K562 (cell line): ENCODE data around the gene GDAP1L1. TPM values are rescaled to one million over a fixed set of nuclear protein-coding genes. Genes with fewer than 3 reads are reported as not detected.
"Not testable (repeated sequence)": the region's sequence is repeated elsewhere in the genome, so short reads cannot be mapped to it uniquely, and the experiment has no call there.

ENCODE experiments used
- ATAC-seq: fragments of 200-7000 bp; cut with Tn5 transposase; 3 replicates; pipeline ENCODE4 v1.9.1; 2020; ENCODE audit warnings: moderate library complexity
- BruUV-seq: library from RNA; stranded (reverse); fragments of 400-500 nt; replicated peaks from 2 replicates; lab custom pipeline; 2021; lab: Mats Ljungman, UMichigan
- CTCF ChIA-PET: fragments of 300-600 bp; formaldehyde crosslinking; extraction: SDS; loops from one replicate; lab custom pipeline; 2021; ENCODE audit warnings: low intra/inter-chr PET ratio; lab: Yijun Ruan, JAX
- POLR2A ChIA-PET: fragments of 300-600, 350-650 bp; sonication (Branson Sonifier 250); formaldehyde crosslinking; extraction: SDS; loops from one replicate; lab custom pipeline; 2021; ENCODE audit warnings: antibody characterized with exemption, inconsistent platforms; lab: Yijun Ruan, JAX
- DNase-seq, 4 experiments: peaks; one replicate each; pipeline versions ENCODE4 v3.0.0 to v3.0.0-alpha.2; 2011 to 2018; ENCODE audit warnings: low spot score in 3 of 4, mixed read lengths in 3 of 4; ENCODE audit errors: extremely low read depth in 1 of 4
- FAIRE-seq: peaks from 2 replicates; lab custom pipeline; 2011; peaks lifted over from hg19 to GRCh38; lab: Jason Lieb, UNC
- H2AFZ ChIP-seq: 2 replicates; pipeline ENCODE4 v1.6.0; 2011; ENCODE audit warnings: low read depth, low read length, control low read depth, inconsistent platforms
- H3K27ac ChIP-seq: fragments of 200-600 bp; 3 replicates; pipeline ENCODE4 v1.8.0; 2011; ENCODE audit warnings: low read depth, mild to moderate bottlenecking, control low read depth, inconsistent platforms, low read length, moderate library complexity, mixed read lengths; ENCODE audit errors: extremely low read depth
- H3K27me3 ChIP-seq, 2 experiments: fragments of 300-600 bp in 1 of 2; 2 replicates in 1 of 2; 3 replicates in 1 of 2; pipeline versions ENCODE4 v1.6.0 to v1.8.0; 2011; ENCODE audit warnings: inconsistent platforms in 2 of 2, low read length in 2 of 2, mild to moderate bottlenecking in 1 of 2, mixed read lengths in 1 of 2, moderate library complexity in 1 of 2; ENCODE audit not compliant: control insufficient read depth in 2 of 2, insufficient read depth in 2 of 2
- H3K36me3 ChIP-seq: fragments of 300-600 bp; 3 replicates; pipeline ENCODE4 v1.8.0; 2011; ENCODE audit warnings: mild to moderate bottlenecking, low read length, inconsistent platforms; ENCODE audit not compliant: control insufficient read depth, insufficient read depth
- H3K4me1 ChIP-seq, 2 experiments: fragments of 200-600 bp in 1 of 2; replicated peaks in 1 of 2; 2 replicates in 1 of 2; 3 replicates in 1 of 2; pipeline versions ENCODE4 v1.5.1 to v1.8.0; 2011; ENCODE audit warnings: inconsistent platforms in 2 of 2, low read length in 2 of 2, mild to moderate bottlenecking in 1 of 2, mixed read lengths in 1 of 2, moderate library complexity in 1 of 2; ENCODE audit not compliant: control insufficient read depth in 2 of 2, insufficient read depth in 2 of 2
- H3K4me2 ChIP-seq: 2 replicates; pipeline ENCODE4 v1.6.1; 2011; ENCODE audit warnings: low read length, control low read depth, inconsistent platforms, mixed read lengths; ENCODE audit not compliant: insufficient read depth
- H3K4me3 ChIP-seq: fragments of 200-600 bp; sonication (generic), shearing (Covaris generic); 2 replicates; pipeline ENCODE4 v1.5.1; 2016; ENCODE audit warnings: control low read depth, inconsistent platforms
- H3K79me2 ChIP-seq: fragments of 200-600 bp; 3 replicates; pipeline ENCODE4 v1.8.0; 2011; ENCODE audit warnings: low read length, inconsistent platforms; ENCODE audit not compliant: control insufficient read depth, insufficient read depth
- H3K9ac ChIP-seq, 2 experiments: 2 replicates each; pipeline versions ENCODE4 v1.6.0 to v1.6.1; 2011; ENCODE audit warnings: low read depth in 2 of 2, low read length in 2 of 2, control low read depth in 1 of 2, inconsistent platforms in 1 of 2, mild to moderate bottlenecking in 1 of 2, mixed read lengths in 1 of 2; ENCODE audit not compliant: insufficient read depth in 1 of 2
- H3K9me1 ChIP-seq: one replicate; pipeline ENCODE4 v1.6.0; 2011; ENCODE audit warnings: inconsistent platforms, mild to moderate bottlenecking, low read length, moderate library complexity; ENCODE audit not compliant: control insufficient read depth, insufficient read depth
- H3K9me3 ChIP-seq: replicated peaks from 2 replicates; pipeline ENCODE4 v1.5.1; 2011; ENCODE audit warnings: low read depth, low read length, inconsistent platforms; ENCODE audit not compliant: control insufficient read depth, insufficient read depth
- H4K20me1 ChIP-seq: replicated peaks from 2 replicates; pipeline ENCODE4 v1.6.1; 2011; ENCODE audit warnings: low read length, inconsistent platforms, mixed read lengths; ENCODE audit not compliant: control insufficient read depth, insufficient read depth
- HNRNPL ChIP-seq: fragments of 200-400 bp; formaldehyde crosslinking; IDR thresholded peaks from 2 replicates; pipeline ENCODE4 v1.6.1; 2017; ENCODE audit warnings: low read depth, mild to moderate bottlenecking, low read length
- WGBS: fragments of 100-300 bp; shearing (Covaris generic); methylation state at CpG from one replicate; pipeline ENCODE4 v1.1.6; 2016; ENCODE audit warnings: low coverage, mixed read lengths; ENCODE audit not compliant: insufficient coverage; ENCODE audit errors: missing lambda C conversion rate; 5-methylcytosine and 5-hydroxymethylcytosine counted together
- in situ Hi-C: fragments of 300-500 bp; cut with MboI; formaldehyde crosslinking; loops from 4 replicates; pipeline ENCODE4 v1.15.0; 2018; ENCODE audit warnings: inconsistent platforms, mixed read lengths
- intact Hi-C: fragments of 100-400 bp; cut with micrococcal nuclease; formaldehyde crosslinking; loops from 2 replicates; pipeline ENCODE4 v1.14.2; 2022
- polyA plus RNA-seq, 8 experiments: library from polyadenylated mRNA; depleted of rRNA in 4 of 8; stranded (reverse) in 5 of 8; unstranded in 3 of 8; fragments of >200 nt; fragmentation: Nextera tagmentation in 2 of 8; fragmentation: Illumina TruSeq in 1 of 8; extraction: Ambion mirVana in 2 of 8; extraction: Trizol in 1 of 8; gene quantifications; 2 replicates each; pipeline versions ENCODE4 v1.2.1 to v1.2.3, GENCODE V29; 2011 to 2014; ENCODE audit warnings: inconsistent platforms in 1 of 8, missing spikeins in 1 of 8
- total RNA-seq, 7 experiments: library from RNA; depleted of rRNA in 6 of 7; stranded (reverse); fragments of >200 nt in 6 of 7; fragmentation: Illumina TruSeq in 2 of 7; extraction: Trizol in 2 of 7; gene quantifications; 2 replicates each; pipeline versions ENCODE4 v1.2.1 to v1.2.3, GENCODE V29; 2011 to 2021; ENCODE audit warnings: low replicate concordance in 1 of 7
- TF ChIP-seq, protein P1 (sequence below), 3 experiments: IDR thresholded peaks in 2 of 3; conservative IDR thresholded peaks in 1 of 3; 2 replicates each; pipeline ENCODE4 v1.5.1; 2011 to 2012; ENCODE audit warnings: low read length in 3 of 3, mild to moderate bottlenecking in 3 of 3, control low read depth in 2 of 3, improper control_type of control experiment in 1 of 3, inconsistent platforms in 1 of 3, low read depth in 1 of 3, mixed read lengths in 1 of 3, moderate library complexity in 1 of 3; ENCODE audit not compliant: insufficient read depth in 2 of 3

Gene GDAP1L1
- total and polyA plus RNA-seq, 9 of the 15 experiments (the other 6 are each of a cell fraction or from before 2014, with no cell fraction given) = 0.06 to 0.40 (median 0.19) TPM; not detected in 5

DNA sequence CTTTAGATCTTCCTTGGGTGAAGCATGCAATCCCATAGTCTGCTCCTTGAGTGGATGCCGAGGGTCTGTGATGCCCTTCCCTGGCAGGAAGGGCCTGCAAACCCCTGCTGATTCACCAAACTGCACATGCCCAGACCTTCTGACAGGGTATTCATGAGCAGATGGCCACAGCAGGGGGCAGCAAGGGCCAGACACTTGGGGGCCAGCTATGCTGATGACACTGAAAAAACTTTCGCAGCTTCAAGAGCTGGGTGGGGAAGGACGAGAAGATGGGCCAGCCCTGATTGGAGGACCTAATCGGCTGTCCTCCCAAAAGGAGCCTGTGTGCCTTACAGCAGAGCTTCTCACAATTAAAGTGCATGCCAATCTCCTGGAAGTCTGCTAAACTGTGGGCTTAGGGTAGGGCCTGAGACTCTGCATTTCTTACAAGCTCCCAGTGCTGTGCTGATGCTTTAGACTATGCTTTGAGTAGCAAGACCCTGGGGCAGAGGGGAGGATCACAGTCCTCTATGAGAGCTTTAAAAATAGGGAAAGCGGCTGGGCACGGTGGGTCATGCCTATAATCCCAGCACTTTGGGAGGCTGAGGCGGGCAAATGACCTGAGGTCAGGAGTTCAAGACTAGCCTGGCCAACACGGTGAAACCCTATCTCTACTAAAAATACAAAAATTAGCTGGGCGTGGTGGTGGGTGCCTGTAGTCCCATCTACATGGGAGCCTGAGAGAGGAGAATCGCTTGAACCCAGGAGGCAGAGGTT lies 15.2 kb upstream of the GDAP1L1 start:
- ATAC-seq (peak; percentile 60), DNase-seq (no peak)
- Histone ChIP-seq H3K9ac (no peak overlapping the region), H3K79me2 (no peaks in the 10 kb centered on the region), H2AFZ (no peak overlapping the region), H3K9me1 (no peaks in the 10 kb centered on the region)
- intact Hi-C loops = no loop called here
- POLR2A ChIA-PET = interaction anchor here (0.6 to 0.7 kb wide), 2 partner anchors 79 to 87 kb away, joined by 3 to 4 read pairs; partner anchors contain the start of gene FITM2
- TF ChIP-seq, protein P1, sequence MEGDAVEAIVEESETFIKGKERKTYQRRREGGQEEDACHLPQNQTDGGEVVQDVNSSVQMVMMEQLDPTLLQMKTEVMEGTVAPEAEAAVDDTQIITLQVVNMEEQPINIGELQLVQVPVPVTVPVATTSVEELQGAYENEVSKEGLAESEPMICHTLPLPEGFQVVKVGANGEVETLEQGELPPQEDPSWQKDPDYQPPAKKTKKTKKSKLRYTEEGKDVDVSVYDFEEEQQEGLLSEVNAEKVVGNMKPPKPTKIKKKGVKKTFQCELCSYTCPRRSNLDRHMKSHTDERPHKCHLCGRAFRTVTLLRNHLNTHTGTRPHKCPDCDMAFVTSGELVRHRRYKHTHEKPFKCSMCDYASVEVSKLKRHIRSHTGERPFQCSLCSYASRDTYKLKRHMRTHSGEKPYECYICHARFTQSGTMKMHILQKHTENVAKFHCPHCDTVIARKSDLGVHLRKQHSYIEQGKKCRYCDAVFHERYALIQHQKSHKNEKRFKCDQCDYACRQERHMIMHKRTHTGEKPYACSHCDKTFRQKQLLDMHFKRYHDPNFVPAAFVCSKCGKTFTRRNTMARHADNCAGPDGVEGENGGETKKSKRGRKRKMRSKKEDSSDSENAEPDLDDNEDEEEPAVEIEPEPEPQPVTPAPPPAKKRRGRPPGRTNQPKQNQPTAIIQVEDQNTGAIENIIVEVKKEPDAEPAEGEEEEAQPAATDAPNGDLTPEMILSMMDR (IDR thresholded peaks at IDR 0.05 in 2 of 3, conservative IDR thresholded peaks at IDR 0.05 in 1 of 3; ENCODE audit: insufficient read depth in 2 of 3, low read depth in 1 of 3, low read length in 3 of 3) = 0 out of 6 replicates have a peak, but pooled peaks of 1 of the 3 experiments have one; percentile 7
- no peak for TF ChIP-seq HNRNPL
- TF ChIP-seq, all 486 proteins: peak for 1
- no peaks in the 10 kb centered on the region for H3K4me1 ChIP-seq
- no peaks in the 10 kb centered on the region for H3K9me3 ChIP-seq
- H3K27ac ChIP-seq = no peak overlapping the region
- H3K36me3 ChIP-seq = no peaks in the 10 kb centered on the region
- peak; percentile 35 for FAIRE-seq
- H4K20me1 ChIP-seq = no peaks in the 10 kb centered on the region
- in situ Hi-C loops = no loop called here
- peaks cover 13 to 40% of the 10 kb centered on the region in 2 experiments; a peak in 3 of 5 replicates for H3K27me3 ChIP-seq
- no peak overlapping the region for H3K4me2 ChIP-seq
- H3K4me3 ChIP-seq = no peak overlapping the region
- BruUV-seq = no TSS peak
- 8% methylated on average over 10 of the region's 10 CpGs for WGBS
- CTCF ChIA-PET = no interaction called here

DNA sequence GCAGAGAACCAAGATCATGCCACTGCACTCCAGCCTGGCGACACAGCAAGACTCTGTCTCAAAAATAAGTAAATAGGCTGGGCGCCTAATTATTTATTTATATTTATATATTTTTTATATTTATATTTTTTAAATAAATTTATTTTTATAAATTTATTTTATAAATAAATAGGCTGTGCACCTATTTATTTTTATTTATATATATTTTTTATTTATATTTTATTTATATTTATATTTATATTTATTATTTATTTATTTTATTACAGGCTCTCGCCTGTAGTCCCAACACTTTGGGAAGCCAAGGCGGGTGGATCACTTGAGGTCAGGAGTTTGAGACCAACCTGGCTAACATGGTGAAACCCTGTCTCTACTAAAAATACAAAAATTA lies 14.6 kb upstream of the GDAP1L1 start:
- POLR2A ChIA-PET, H2AFZ ChIP-seq, H3K9ac ChIP-seq, H3K36me3 ChIP-seq, H3K9me1 ChIP-seq, DNase-seq, ATAC-seq, BruUV-seq, H4K20me1 ChIP-seq, H3K9me3 ChIP-seq, in situ Hi-C loops, CTCF ChIA-PET, H3K4me3 ChIP-seq, H3K79me2 ChIP-seq, H3K4me1 ChIP-seq, intact Hi-C loops, H3K4me2 ChIP-seq, H3K27ac ChIP-seq, FAIRE-seq: not testable (repeated sequence)
- H3K27me3 ChIP-seq = peaks cover 13 to 38% of the 10 kb centered on the region in 2 experiments; a peak in 3 of 5 replicates
- WGBS = 19% methylated on average over 4 of the region's 4 CpGs
